HG03439 (cell line): ENCODE measurements around the gene CLASRP.
A peak's percentile ranks its signal among the peaks of the same experiment; 100 is the strongest.

Experiments
- ATAC-seq: cut with Tn5 transposase; IDR thresholded peaks from one replicate; pipeline ENCODE4 v1.9.1; 2021; ENCODE audit warnings: mild to moderate bottlenecking, moderate library complexity; ENCODE audit not compliant: unreplicated experiment

The CLASRP gene

DNA sequence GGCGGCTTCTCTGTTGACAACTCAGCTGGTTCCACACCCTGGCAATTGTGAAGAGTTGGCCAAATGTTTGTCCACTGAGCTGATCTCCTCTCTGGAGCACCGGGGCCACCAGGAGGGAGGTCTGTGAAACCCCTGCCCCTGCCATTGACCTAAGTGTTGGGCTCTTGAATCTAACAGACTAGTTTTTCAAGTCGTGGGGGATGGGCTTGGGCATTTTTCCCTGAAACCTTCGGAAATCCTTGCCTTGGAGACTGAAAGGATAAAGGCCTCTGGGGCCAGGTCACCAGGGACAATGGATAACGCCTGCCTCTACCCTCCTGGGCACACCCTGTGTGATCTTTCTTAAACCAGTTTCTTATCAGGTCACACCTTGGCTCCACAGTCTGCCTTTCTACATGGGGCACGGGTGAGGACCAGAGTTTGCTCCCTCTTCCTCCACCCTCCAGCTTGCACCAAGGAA, 41.1 kb downstream of the CLASRP start:
- ATAC-seq, result no peak

DNA sequence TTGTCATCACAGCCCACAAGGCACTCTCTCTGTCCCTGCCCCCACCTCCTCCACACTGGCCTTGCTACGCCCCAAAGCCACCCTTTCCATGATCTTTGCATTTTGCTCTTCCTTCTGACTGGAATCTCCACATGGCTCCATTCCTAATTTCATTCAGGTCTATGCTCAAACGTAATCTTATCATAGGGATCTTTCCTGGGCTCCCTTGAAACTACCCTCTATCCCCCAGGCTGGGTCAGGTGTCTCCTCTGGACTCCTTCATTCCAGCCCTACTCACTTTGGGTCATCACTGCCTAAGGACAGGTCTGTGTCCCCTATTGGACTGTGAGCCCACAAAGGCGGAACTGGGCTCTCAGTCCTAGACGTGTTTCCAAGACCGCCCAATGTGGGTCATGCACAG, 43.3 kb downstream of the CLASRP start:
- no peak for ATAC-seq

DNA sequence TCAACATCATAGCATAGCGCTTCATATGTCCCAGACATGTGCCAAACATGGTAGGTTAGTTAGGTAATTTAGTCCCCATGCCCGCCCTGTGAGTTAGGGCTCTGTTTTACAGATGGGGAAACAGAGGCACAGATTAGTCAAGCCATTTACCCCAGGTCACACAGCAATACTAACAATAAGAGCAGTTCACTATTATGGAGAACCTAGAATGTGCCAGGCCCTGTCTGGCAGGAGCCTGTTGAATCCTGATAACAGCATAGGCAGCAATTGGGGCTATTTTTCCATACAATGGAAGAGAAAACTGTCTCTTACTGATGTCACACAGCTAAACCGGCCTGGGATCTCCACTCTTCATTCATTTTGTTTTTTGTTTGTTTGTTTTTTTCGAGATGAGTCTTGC, 47.6 kb downstream of the CLASRP start:
- ATAC-seq, result no peak

DNA sequence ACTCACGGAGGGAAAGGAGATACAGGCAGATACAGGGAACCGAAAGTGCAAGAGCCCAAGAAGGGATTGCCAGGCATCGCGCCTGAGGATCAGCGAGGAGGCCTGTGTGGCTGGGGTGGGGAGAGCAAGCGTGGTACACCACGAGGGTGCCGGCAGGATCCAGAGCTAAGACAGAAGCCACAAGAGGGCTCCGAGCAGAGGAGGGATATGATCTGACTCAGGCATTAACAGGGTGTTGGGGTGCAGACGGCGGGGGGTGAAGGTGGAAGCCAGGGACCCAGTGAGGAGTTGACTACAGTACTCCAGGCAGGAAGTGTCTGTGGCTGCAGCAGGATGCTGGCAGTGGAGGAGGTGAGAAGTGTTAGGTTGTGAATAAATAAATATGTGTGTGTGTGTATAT, 48.7 kb downstream of the CLASRP start:
- no peak for ATAC-seq

DNA sequence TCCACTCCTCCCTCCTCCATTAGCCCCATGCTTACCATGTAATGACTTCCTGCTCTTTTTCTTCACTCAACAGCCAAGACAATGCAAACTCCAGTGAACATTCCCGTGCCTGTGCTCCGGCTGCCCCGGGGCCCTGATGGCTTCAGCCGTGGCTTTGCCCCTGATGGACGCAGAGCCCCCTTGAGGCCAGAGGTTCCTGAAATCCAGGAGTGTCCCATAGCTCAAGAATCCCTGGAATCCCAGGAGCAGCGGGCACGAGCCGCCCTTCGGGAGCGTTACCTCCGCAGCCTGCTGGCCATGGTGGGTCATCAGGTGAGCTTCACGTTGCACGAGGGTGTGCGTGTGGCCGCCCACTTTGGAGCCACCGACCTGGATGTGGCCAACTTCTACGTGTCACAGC, 51.2 kb downstream of the CLASRP start:
- no peak for ATAC-seq

DNA sequence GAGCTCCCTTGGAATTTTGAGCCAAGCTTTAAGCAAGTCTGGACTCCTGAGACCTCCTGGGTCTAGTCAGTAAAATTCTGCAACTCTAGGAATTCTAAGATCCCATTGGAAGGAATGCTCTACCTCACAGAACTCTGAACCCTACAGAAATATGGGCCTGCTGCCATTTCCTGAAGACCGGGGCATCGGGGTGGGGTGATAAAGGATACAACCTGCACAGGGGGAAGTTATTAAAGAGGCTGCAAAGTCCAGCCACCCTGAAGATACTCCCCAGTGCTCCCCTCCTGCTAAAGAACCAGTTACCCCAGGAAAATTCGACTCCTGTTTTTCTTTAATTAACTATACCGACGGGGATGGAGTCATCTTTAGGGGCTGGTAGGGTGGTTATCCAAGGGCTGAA, 51.8 kb downstream of the CLASRP start:
- no peak for ATAC-seq

DNA sequence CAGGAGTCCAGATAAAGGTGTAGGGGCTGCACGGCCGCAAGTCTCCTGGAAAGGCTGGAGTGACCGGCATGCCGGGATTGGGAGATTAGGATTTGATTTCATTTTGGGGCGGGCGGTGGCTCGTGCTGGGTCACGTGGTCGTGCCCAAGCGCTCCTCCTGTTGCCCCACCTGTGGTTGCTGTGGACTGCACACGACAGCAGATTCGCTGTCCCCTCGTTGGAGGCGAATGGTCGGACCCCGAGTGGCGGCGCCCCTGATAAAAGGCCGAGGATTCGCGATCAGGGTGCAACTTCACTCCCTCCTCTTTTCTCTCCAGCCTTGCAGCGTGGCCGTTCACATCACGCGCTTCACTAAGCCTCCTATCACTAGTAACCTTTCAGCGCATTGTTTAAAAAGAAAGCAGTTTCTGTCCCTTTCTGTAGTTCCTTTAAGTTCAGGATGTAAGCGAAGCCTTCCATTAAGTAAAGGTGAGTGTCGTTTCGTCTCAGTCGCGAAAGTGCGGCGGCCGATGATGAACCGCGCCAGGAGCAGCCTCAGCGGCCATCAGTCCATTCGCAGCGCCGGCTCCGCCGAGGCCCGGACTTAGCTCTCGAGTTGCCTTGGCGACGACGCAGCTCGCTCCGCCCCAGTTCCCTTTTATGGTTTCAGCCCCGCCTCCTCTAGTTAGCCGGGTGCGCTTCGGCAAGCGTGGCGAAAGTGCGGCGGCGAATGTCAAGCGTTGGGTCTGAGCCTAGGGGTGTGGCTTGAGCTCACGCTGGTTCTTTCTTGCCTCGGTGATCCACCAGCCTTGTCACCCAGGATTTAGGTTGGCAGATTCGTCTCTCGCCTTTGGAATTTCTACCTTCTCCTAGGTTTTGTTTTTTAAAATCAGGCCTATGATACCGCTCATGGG, 52.4 kb downstream of the CLASRP start:
- ATAC-seq, result peak; percentile 55

DNA sequence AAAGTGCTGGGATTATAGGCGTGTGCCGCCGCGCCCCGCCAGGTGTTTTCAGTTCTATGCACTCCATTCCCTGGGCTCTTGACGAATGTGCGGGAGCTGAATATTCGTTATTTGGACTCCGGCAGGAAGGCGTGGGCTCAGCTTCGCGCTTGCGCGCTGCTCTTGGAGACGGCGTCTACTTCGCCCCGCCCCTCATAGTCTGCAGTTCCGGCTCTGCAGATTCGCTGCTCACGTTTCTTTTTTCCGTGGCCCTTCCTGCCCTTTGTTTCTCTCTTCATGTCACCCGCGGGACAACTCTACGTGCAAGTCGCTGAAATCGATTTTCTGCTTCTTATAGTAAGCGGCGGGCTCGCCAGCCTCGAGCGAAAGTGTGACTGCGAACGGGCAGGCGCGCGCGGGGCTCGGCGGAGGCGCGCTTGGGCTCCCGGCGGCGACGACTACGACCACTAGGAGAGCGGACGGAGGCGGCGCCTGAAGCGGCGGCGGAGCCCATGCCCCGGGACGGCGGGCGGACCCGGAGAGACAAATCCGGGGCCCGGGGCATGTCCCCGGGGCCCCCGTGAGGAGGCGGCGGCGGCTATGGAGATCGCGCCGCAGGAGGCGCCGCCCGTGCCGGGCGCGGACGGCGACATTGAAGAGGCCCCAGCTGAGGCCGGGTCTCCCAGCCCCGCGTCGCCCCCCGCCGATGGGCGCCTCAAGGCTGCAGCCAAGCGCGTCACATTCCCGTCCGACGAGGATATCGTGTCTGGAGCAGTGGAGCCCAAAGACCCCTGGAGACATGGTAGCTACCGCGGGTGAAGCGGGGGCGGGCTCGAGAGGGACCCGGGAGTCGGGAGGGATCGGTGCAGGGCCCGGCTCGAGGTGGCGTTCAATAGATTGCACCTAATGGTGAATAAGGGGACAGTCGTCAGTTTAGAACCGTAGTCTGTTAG, 54.2 kb downstream of the CLASRP start, which contains the start of gene PPP1R37:
Gene PPP1R37 (plus strand): TSS at position 433 of the 932 bp plus-strand sequence. CDS start 147 bp downstream, at position 580.
- ATAC-seq, result peak; percentile 62

DNA sequence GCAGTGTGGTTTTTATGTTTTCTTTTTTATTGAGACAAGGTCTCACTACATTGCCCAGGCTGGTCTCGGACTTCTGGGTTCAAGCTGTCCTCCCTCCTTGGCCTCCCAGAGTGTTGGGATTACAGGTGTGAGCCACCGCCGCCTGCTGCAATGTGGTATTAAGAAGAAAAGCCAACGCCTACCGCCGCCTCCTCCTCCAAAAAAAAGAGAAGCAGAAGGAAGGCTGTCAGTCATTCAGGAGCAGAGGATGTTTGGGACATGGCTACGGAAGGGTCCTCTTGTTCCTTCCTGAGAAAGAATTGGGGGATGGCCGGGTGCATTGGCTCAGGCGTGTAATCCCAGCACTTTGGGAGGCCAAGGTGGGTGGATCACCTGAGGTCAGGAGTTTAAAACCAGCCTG, 55.3 kb downstream of the CLASRP start:
- no peak for ATAC-seq

DNA sequence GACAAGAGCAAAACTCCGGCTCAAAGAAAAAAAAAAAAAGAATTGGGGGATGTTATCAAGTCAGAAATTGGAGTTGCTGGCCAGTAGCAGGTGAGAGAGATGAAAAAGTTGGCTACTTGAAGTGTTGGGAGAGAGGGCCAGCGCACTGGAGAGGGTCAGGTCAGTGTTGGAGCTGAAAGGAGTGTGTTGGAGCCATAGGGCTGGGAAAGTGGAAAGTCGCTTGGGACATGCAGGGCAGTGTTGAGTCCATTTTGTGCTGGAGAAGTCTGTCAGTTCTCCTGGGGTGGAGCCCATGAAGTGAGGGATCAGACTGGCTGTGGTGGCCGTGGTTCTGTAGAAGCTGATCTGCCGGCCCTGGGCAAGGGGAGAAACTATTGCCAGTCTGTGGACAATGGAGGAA, 55.9 kb downstream of the CLASRP start:
- ATAC-seq, result no peak

DNA sequence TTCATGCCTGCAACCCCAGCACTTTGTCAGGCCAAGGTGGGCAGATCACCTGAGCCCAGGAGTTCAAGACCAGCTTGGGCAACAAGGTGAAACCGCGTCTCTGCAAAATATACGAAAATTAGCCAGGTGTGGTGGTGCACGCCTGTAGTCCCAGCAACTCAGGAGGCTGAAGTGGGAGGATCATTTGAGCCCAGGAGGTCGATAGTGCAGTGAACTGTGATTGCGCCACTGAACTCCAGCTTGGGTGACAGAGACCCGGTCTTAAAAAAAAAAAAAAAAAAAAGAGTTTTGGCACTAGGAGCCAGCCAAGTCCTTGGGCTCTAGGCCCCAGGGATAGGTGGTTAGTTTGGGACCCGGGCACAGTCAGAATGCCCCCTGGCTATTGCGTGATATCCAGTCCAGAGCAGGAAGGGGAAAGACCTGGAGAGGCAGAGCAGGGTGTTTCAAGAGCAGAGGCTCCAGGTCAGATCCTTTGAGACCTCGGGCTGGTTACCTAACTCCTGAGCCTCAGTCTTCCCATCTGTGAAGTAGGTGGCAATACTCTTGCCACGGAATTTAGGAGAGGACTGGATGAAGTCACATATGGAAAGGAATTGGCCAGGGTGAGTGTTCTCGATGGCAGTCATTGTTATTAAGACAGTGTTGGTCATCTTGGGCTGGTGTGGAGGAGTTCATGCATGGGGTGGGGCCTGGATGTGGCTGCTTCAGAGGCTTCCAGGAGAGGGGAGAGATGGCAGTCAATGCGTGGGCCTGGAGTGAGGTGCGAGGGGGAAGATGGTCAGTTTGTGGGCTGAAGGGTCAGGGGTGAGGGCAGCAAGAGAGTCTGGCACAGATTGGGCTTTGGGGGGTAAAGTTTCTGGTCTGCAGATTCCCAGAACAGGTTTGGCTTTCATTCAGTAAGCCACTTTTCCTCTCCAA, 56.9 kb downstream of the CLASRP start:
- no peak for ATAC-seq

DNA sequence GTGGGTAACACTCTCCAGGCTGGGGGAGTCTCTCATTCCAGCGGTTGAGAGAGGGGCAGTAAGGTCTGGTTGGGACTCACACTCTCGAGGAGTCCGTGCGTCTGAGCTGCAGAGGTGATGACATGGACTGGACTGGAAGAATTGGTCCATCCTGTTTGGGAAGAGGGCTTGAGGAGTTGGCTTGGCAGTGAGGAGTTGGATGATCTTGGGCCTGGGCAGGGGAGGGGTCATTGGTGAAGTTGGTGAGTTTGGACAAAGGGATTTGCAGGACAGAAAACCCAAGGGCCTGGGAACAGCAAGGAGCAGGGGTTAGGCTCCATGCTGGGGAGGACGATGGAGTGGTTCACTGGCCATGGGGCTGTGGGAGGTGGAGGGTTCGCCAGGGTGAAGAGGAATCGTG, 57.9 kb downstream of the CLASRP start:
- no peak for ATAC-seq

DNA sequence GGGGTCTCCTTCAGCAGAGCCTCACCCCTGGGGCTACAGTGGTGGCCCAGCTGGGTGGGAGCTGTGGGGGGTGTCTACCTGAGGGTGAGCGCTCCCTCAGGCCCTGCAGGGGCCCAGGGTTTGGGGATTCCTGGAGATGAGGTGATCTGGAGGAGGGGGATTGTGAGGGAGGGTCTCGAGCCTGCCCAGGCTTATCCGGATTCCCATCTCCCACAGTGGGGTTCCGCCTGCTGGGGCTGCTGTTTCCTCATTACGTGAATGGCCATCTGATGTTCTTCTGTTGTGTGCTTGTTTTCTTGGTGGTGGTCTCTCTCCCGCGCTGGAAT, 58.6 kb downstream of the CLASRP start:
- no peak for ATAC-seq

DNA sequence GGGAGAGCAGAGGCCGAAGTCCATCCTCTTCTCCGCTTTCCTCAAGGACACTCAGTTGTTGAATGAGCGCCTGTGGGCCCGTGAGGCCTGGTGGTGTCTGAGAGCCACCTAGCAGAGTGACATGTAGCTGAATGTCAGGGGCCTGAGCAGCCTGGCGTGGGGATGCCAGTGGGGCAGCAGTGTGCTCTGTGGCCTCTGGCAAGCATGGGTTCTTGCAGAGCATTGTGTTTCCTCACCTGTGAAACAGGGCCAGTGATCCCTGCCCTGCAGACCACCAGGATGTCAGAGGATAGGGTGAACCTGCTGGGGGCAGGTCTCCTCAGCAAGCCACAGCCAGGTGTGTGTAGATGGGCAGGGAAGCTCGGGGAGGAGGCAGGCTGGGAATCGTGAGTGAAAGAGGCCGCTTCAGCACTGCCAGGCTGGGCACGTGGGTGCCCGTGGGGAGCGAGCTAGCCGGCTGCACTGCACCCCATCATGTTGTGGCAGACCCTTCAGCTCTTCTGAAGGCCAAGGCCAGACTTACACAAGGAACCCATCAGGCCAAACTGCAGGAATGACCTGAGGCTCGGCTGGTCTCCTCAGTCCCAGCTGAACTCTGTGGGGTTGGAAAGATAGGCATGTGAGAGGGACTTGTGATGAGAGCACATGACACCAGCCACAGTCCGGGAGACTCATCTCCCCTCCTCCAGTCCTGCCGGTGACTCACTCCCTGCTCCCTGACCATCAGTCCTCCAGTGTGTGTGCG, 59.1 kb downstream of the CLASRP start:
- ATAC-seq, result no peak

DNA sequence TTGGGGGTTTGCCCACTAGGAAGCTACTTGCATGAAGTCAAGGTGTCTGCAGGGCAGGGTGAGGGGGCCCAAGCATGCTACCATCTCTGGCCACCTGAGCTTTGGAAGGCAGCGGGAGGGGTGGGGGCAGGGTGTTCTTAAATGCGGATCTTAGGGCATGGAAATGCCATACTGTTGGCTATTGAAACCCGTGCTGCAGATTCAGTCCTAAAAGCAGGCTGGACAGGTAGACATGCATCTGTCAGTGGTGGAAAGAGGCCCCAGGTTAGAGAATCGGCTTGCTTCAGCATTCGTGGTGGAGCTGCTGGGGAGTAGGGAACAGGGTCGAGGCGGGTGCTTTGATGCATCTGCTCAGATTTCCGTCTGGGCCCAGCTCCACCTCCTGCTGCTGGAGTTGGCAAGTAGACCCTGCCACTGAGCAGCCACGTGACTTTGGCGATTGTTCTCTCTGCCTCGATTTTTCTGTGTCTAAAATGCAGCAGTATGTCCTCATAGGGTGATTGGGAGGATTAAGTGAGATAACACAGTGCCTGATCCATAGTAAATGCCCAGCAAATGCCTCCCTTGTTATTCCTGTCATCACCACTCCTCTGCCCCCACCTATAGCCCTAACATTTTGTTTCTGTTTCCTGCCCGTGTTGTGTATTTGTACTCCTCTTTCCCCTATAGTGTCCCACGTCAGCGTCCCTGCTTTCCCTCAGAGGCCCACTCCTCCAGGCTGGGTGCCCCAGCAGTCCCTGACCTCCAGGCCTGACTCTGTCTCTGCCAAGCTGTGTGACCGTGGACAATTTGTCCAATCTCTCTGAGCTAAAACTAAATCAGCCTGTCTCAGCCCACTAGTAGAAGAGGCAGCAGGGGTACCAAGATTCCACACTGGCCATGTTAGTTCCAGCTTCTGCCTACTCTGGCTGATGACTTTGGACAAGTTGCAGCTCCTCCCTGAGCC, 59.9 kb downstream of the CLASRP start:
- ATAC-seq, result no peak

DNA sequence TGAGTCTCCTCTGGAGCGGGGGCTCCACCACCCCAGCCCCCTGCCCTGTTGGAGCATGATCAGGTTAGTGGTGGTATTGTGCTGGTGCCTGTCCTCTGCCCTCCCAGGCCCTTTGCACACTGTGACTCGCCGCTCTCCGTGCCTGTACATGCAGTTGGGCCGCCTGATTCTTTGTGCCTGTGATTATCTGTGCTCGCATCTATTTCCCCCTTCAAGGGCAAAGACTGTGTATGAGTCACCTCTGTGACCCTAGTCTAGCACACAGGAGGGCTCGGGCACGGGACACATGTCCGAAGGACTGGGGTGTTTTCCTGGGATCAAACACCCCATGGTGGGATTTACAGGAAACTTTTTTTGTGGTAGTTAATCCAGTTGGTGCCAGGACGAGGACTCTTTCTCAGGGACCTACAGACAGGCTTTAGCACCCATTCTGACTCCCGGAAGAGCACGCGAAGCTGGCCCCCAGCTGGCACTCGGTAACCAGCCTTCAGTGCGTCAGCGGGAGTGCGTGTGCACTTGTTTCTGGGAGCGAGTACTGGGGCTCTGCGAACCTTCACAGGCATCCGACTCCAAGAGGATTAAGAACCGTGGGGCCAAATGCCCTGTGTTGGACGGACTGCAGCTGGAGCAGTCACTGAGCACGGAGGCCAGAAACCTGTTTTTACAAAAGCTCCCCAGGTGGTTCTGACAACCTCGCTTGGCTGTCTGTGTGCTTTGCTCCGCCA, 60.8 kb downstream of the CLASRP start:
- no peak for ATAC-seq

DNA sequence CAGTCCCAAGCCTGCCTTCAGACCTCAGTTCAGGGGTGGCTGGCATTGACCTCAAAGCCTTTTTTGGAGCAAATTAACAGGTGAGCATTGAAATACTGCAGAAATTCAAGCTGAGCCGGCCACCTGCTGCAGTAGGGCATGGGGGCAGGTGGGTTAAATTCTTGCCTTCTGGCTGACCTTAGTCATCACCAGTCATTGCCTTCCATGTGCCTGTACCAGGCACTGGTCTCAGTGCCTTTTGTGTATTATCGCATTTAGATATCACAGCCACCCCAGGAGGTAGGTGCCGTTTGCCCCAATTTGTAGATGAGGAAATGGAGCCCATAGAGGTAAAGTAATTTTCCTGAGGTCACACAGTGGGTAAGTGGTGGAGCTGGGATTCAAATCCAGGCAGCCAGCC, 61.4 kb downstream of the CLASRP start:
- no peak for ATAC-seq

DNA sequence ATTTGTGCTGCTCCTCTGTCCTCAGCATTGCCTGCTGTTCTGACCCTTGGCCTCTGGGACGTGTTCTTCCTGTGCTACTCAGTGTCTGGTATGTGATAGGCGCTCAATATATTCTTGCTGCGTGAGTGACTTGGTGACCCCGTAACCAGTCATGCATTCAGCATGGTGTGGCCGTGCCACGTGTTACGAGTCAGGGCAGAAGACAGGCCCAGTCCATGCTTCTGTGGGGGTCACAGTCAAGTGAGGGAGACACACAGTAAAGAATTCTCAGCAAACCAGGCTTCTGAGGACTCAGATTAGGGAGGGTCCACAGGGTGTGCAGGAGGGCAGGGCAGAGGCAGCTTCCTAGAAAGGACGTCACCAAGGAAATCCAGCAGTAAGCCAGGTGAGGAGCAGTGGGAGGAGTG, 62.0 kb downstream of the CLASRP start:
- no peak for ATAC-seq
